ENCODE data around the gene RIPK4.

RIPK4 gene

DNA sequence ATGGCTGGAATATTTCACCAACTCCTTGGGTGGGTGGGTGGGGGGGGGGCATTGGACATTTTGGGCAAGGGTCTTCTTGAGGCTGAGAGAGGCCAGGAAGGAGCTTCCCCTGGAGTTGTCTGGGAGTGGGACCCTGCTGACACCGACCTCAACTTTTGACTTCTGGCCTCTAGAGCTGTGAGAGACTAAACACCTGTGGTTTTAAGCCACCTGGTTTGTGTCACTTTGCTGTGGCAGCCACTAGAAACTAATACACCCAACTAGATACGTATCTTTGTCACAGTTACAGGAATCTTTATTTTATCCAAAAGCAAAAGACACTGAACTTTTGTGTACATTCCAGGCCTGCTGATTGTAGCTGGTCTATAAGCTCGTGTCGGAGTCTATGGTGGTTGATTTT, 9.9 kb upstream of the RIPK4 start:
- TF ChIP-seq CTCF (IDR thresholded peaks at IDR 0.05; ENCODE audit: low read depth, low read length): no peak
- DNase-seq (ENCODE audit: extremely low read depth, low read depth): no peak

DNA sequence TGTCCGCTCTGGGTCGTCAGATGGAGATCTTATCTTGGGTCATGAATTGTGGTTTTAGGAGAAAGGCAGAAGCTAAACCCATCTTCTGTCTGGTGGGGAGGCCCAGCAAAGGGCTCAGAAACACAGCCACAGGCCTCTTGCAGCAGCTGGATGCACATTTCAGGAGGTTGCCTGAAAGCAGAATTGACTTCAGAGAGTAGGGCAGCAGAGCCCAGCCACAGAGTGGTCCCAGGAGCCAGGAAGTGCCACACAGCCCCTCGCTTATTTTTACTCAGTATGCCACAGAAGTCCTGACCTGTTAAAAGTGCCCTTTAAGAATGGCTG, 8.3 kb upstream of the RIPK4 start:
- no peak for DNase-seq (ENCODE audit: extremely low read depth, low read depth)
- TF ChIP-seq CTCF (IDR thresholded peaks at IDR 0.05; ENCODE audit: low read depth, low read length): no peak

DNA sequence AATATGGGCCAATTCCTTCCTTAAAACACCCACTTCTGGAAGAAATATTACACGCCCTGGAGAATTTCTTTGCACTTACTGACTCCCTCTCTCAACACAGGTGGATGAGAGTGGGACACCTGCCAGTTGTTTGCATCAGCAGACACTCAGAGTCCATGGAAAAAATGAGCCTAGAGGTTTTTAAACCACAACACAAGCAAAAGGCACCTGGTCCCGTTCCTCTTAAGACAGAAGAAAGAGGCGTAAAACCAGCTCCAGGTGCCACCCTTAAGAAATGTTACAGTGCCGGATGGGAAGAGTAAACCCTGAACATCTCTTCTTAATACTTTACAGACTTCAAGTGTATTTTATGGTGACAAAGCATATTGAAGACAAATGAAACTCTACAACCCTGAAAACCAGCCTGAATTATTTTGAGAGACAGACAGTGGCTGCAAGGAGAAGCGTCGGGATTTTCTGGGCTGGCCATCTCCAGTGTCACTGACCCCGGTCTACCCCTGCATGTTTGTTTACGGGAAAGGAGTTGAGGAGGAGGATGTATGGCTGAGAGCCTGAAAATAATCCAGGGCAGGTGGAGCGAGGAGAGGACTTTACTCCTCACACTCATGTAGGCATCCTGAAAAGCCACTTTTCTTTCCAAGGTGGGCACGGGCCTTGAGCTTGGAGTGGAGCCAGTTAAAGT, 7.8 kb upstream of the RIPK4 start:
- DNase-seq (ENCODE audit: extremely low read depth, low read depth): no peak
- no peak for TF ChIP-seq CTCF (IDR thresholded peaks at IDR 0.05; ENCODE audit: low read depth, low read length)

GRCh38 chr21:41772351-41773080, 5.7 kb upstream of the RIPK4 start:
- TF ChIP-seq CTCF (IDR thresholded peaks at IDR 0.05; ENCODE audit: low read depth, low read length): no peak
- no peak for DNase-seq (ENCODE audit: extremely low read depth, low read depth)

DNA sequence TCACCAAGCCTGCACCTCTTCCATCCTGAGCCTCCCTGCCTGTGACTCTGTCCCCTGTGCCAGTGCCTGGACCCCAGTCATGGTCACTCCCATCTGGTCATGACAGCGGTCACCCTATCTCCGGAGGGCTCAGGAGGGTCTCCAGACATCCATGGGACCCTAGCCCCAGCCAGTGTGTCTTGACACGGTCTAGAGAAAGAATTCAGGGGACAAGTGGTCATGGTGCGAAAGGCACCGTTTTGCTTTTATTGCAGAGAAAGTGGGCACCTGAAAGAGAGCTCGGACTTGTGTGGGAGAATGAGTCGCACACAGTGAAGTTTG, 4.7 kb upstream of the RIPK4 start:
- TF ChIP-seq CTCF (IDR thresholded peaks at IDR 0.05; ENCODE audit: low read depth, low read length): no peak
- DNase-seq (ENCODE audit: extremely low read depth, low read depth): no peak

GRCh38 chr21:41770901-41771624, 4.2 kb upstream of the RIPK4 start:
- DNase-seq (ENCODE audit: extremely low read depth, low read depth): no peak
- no peak for TF ChIP-seq CTCF (IDR thresholded peaks at IDR 0.05; ENCODE audit: low read depth, low read length)

GRCh38 chr21:41769933-41770332, 3.1 kb upstream of the RIPK4 start:
- DNase-seq (ENCODE audit: extremely low read depth, low read depth): no peak
- TF ChIP-seq CTCF (IDR thresholded peaks at IDR 0.05; ENCODE audit: low read depth, low read length): no peak

Data from AG09319 (cell line).